PC-3 (cell line): Measurements from ENCODE around the gene SAMD4A. TPM values are rescaled to one million over a fixed set of nuclear protein-coding genes. Genes with fewer than 3 reads are reported as not detected.

Experiments used
- ATAC-seq: fragments of 200-7000 bp; cut with Tn5 transposase; 2 replicates; pipeline ENCODE4 v1.9.1; 2020; ENCODE audit warnings: mild to moderate bottlenecking, moderate library complexity
- BruUV-seq: library from RNA; stranded (reverse); fragments of 400-500 nt; replicated peaks from 2 replicates; lab custom pipeline; 2021; lab: Mats Ljungman, UMichigan
- CTCF ChIA-PET: fragments of 300-600 bp; sonication (Branson Sonifier 250); formaldehyde crosslinking; loops from one replicate; lab custom pipeline; 2022; ENCODE audit warnings: antibody characterized with exemption; lab: Charles Lee
- POLR2A ChIA-PET: fragments of 300-600 bp; sonication (Branson Sonifier 250); formaldehyde crosslinking; loops from one replicate; lab custom pipeline; 2022; ENCODE audit warnings: antibody characterized with exemption; ENCODE audit not compliant: unreplicated experiment; lab: Charles Lee
- DNase-seq: peaks from one replicate; pipeline ENCODE4 v3.0.0-alpha.2; 2015
- H2AFZ ChIP-seq: fragments of 300-600 bp; sonication (generic); 2 replicates; pipeline ENCODE4 v1.6.0; 2016; ENCODE audit warnings: antibody characterized with exemption, low read length
- H3F3A ChIP-seq: fragments of 300-600 bp; sonication (generic); one replicate; pipeline ENCODE4 v1.6.0; 2017; ENCODE audit warnings: antibody characterized with exemption, low read length, control low read depth, mild to moderate bottlenecking; ENCODE audit not compliant: unreplicated experiment
- H3K27ac ChIP-seq: fragments of 300-600 bp; sonication (generic); 2 replicates; pipeline ENCODE4 v1.5.1; 2016; ENCODE audit warnings: mild to moderate bottlenecking, low read length
- H3K27me3 ChIP-seq: fragments of 300-600 bp; sonication (generic); 2 replicates; pipeline ENCODE4 v1.6.1; 2016; ENCODE audit warnings: low read length, mixed read lengths
- H3K36me3 ChIP-seq: fragments of 300-600 bp; sonication (generic); 2 replicates; pipeline ENCODE4 v1.6.1; 2016; ENCODE audit warnings: low read depth, mixed run types, low read length, mixed read lengths
- H3K4me1 ChIP-seq: fragments of 300-600 bp; sonication (generic); 2 replicates; pipeline ENCODE4 v1.5.1; 2016; ENCODE audit warnings: low read length; ENCODE audit not compliant: insufficient read depth
- H3K4me2 ChIP-seq: fragments of 300-600 bp; sonication (generic); 2 replicates; pipeline ENCODE4 v1.6.0; 2016; ENCODE audit warnings: low read length
- H3K4me3 ChIP-seq: fragments of 300-600 bp; sonication (generic); 2 replicates; pipeline ENCODE4 v1.5.1; 2016; ENCODE audit warnings: mild to moderate bottlenecking, low read length, mixed read lengths
- H3K79me2 ChIP-seq: fragments of 300-600 bp; sonication (generic); 2 replicates; pipeline ENCODE4 v1.6.1; 2017; ENCODE audit warnings: low read length, mixed read lengths
- H3K9ac ChIP-seq: fragments of 300-600 bp; sonication (generic); 2 replicates; pipeline ENCODE4 v1.6.0; 2016; ENCODE audit warnings: mild to moderate bottlenecking, low read length
- H3K9me2 ChIP-seq: fragments of 300-600 bp; sonication (generic); replicated peaks from 2 replicates; pipeline ENCODE4 v1.6.1; 2016; ENCODE audit warnings: mixed run types, low read length, mixed read lengths
- H3K9me3 ChIP-seq: fragments of 300-600 bp; sonication (generic); 2 replicates; pipeline ENCODE4 v1.6.1; 2016; ENCODE audit warnings: low read length, mixed read lengths
- H4K20me1 ChIP-seq: fragments of 300-600 bp; sonication (generic); 2 replicates; pipeline ENCODE4 v1.6.1; 2016; ENCODE audit warnings: low read length, mixed read lengths
- CTCF ChIP-seq: fragments of 300-600 bp; sonication (generic); conservative IDR thresholded peaks from 2 replicates; pipeline ENCODE4 v1.5.1; 2017; ENCODE audit warnings: antibody characterized with exemption, low read depth, mild to moderate bottlenecking, low read length
- EZH2 ChIP-seq: fragments of 300-600 bp; sonication (generic); IDR thresholded peaks from one replicate; pipeline ENCODE4 v1.6.1; 2017; ENCODE audit warnings: antibody characterized with exemption, mild to moderate bottlenecking, low read length; ENCODE audit not compliant: unreplicated experiment
- EZH2phosphoT487 ChIP-seq: fragments of 300-600 bp; sonication (generic); IDR thresholded peaks from 2 replicates; pipeline ENCODE4 v1.6.1; 2018; ENCODE audit warnings: mild to moderate bottlenecking, antibody characterized with exemption, low read length, borderline replicate concordance
- intact Hi-C: fragments of 100-400 bp; cut with micrococcal nuclease; formaldehyde crosslinking; loops from 2 replicates; pipeline ENCODE4 v1.9.0; 2023
- total RNA-seq: library from RNA; depleted of rRNA; stranded (reverse); fragments of >200 nt; gene quantifications from 2 replicates; pipeline ENCODE4 v1.2.3, GENCODE V29; 2014

SAMD4A gene
- total RNA-seq, 1 experiment from 2014 or later = 42.9 TPM

- DNase-seq (peak; percentile 83), ATAC-seq (peak; percentile 2; the same call in 1 of the 2 replicates)
- no peak for TF ChIP-seq CTCF
- no peak for TF ChIP-seq EZH2phosphoT487
- TF ChIP-seq EZH2 = no peak
- peaks cover 6% of the 10 kb centered on the region for H3F3A ChIP-seq
- CTCF ChIA-PET = interaction anchor here (0.5 to 3.8 kb wide), 31 partner anchors 15 to 405 kb away, joined by 3 to 154 read pairs (median 4); partner anchors contain the start of genes CGRRF1, GCH1 and SAMD4A
- no TSS peak for BruUV-seq
- intact Hi-C loops = loop anchor here (1.0 to 5.0 kb wide), 7 partner anchors 50 to 660 kb away; partner anchors contain the start of gene CNIH1
- peaks cover 30% of the 10 kb centered on the region for H3K4me1 ChIP-seq
- H3K4me2 ChIP-seq = peak overlapping the region; percentile 68
- H3K27ac ChIP-seq = peak overlapping the region; percentile 85
- no peaks in the 10 kb centered on the region for H4K20me1 ChIP-seq
- H3K9me2 ChIP-seq = no peaks in the 10 kb centered on the region
- peaks cover 22% of the 10 kb centered on the region; the same call in 1 of the 2 replicates for H3K36me3 ChIP-seq
- no peaks in the 10 kb centered on the region for H3K79me2 ChIP-seq
- no peaks in the 10 kb centered on the region for H3K27me3 ChIP-seq
- peak overlapping the region; percentile 44 for H3K4me3 ChIP-seq
- no peaks in the 10 kb centered on the region for H3K9me3 ChIP-seq
- POLR2A ChIA-PET = interaction anchor here (0.6 to 2.4 kb wide), 6 partner anchors 26 to 408 kb away, joined by 3 to 32 read pairs (median 6); partner anchors contain the start of gene SAMD4A
- H2AFZ ChIP-seq = peak overlapping the region; percentile 33
- peak overlapping the region; percentile 72 for H3K9ac ChIP-seq
These were observed 205.5 kb downstream of the SAMD4A start for GRCh38 chr14:54772451-54772881.

- no TSS peak for BruUV-seq
- Histone ChIP-seq H3K27ac (peak overlapping the region; percentile 85), H4K20me1 (no peaks in the 10 kb centered on the region), H3K79me2 (no peaks in the 10 kb centered on the region), H3F3A (peaks cover 6% of the 10 kb centered on the region), H3K4me2 (peak overlapping the region; percentile 68), H3K36me3 (peaks cover 22% of the 10 kb centered on the region; the same call in 1 of the 2 replicates), H3K9me2 (no peaks in the 10 kb centered on the region), H3K9ac (peak overlapping the region; percentile 72), H3K4me3 (peak overlapping the region; percentile 44), H3K27me3 (no peaks in the 10 kb centered on the region), H2AFZ (peak overlapping the region; percentile 38), H3K9me3 (no peaks in the 10 kb centered on the region), H3K4me1 (peaks cover 30% of the 10 kb centered on the region)
- ATAC-seq = peak; percentile 90
- DNase-seq = peak; percentile 100
- intact Hi-C loops = loop anchor here (1.0 to 5.0 kb wide), 13 partner anchors 33 to 659 kb away; partner anchors contain the start of genes CGRRF1 and CNIH1
- TF ChIP-seq EZH2phosphoT487 (no peak), CTCF (peak; percentile 96)
- POLR2A ChIA-PET = interaction anchor here (0.7 to 2.4 kb wide), 7 partner anchors 35 to 208 kb away, joined by 3 to 32 read pairs (median 7); partner anchors contain the start of gene SAMD4A
- CTCF ChIA-PET = interaction anchor here (0.5 to 3.8 kb wide), 40 partner anchors 16 to 406 kb away, joined by 3 to 154 read pairs (median 4); partner anchors contain the start of genes CGRRF1, GCH1 and SAMD4A
These were observed 206.5 kb downstream of the SAMD4A start for GRCh38 chr14:54773171-54774006.
